ENCODE measurements around the gene BMAL2.

GRCh38 chr12:27299102-27299501, 33.5 kb upstream of the BMAL2 start:
- TF ChIP-seq POLR2AphosphoS5 (IDR thresholded peaks at IDR 0.05; ENCODE audit: low read depth): no peak
- no peak for TF ChIP-seq CTCF (conservative IDR thresholded peaks at IDR 0.05; ENCODE audit: low read depth in 2 of 2)
- no peak for TF ChIP-seq REST (IDR thresholded peaks at IDR 0.05; ENCODE audit: unreplicated experiment)
- TF ChIP-seq EZH2 (IDR thresholded peaks at IDR 0.05; ENCODE audit: low read depth, unreplicated experiment): no peak
- TF ChIP-seq ZNF114 (CRISPR knock-in tag; IDR thresholded peaks at IDR 0.05): no peak
- no peak for TF ChIP-seq CREB1 (CRISPR knock-in tag; IDR thresholded peaks at IDR 0.05; ENCODE audit: low read depth)
- TF ChIP-seq EZH2phosphoT487 (IDR thresholded peaks at IDR 0.05; ENCODE audit: unreplicated experiment): no peak
- no peak for TF ChIP-seq STAT1 (IDR thresholded peaks at IDR 0.05; ENCODE audit: unreplicated experiment)
- TF ChIP-seq JUNB (IDR thresholded peaks at IDR 0.05; ENCODE audit: unreplicated experiment): no peak
- TF ChIP-seq NANOG (IDR thresholded peaks at IDR 0.05; ENCODE audit: borderline replicate concordance): no peak
- no peak for TF ChIP-seq ZNF331 (CRISPR knock-in tag; IDR thresholded peaks at IDR 0.05; ENCODE audit: low read depth)
